PC-9 (cell line): ENCODE data around the gene CCM2.

Experiments
- CTCF ChIP-seq: fragments of 200-600 bp; sonication (generic); conservative IDR thresholded peaks from 2 replicates; pipeline ENCODE4 v1.6.1; 2017; ENCODE audit warnings: mixed run types, antibody characterized with exemption, mild to moderate bottlenecking, moderate library complexity
- EZH2 ChIP-seq: fragments of 200-600 bp; sonication (generic); IDR thresholded peaks from 2 replicates; pipeline ENCODE4 v1.8.0; 2017; ENCODE audit warnings: antibody characterized with exemption, low read depth

GRCh38 chr7:44994877-44995554 is 5.0 kb upstream of the CCM2 start:
- TF ChIP-seq EZH2 = no peak
- TF ChIP-seq CTCF = no peak
